Motor neuron (in vitro differentiated cells): ENCODE results near the gene TRPC4AP. TPM values are rescaled to one million over a fixed set of nuclear protein-coding genes. Genes with fewer than 3 reads are reported as not detected.

ENCODE experiments used
- ATAC-seq, 8 experiments: fragments of 200-7000 bp; cut with Tn5 transposase; replicated peaks in 6 of 8; 2 replicates each; pipeline ENCODE4 v1.8.0; 2021; ENCODE audit warnings: mild to moderate bottlenecking in 8 of 8, moderate library complexity in 8 of 8
- H3K27ac ChIP-seq, 2 donors: fragments of 250-450 bp; sonication (Bioruptor Pico); 2 replicates each; pipeline ENCODE4 v1.9.0; 2021; ENCODE audit warnings: antibody characterized with exemption in 2 of 2, mild to moderate bottlenecking in 2 of 2, moderate library complexity in 1 of 2
- H3K4me1 ChIP-seq, 2 donors: fragments of 250-450 bp; sonication (Bioruptor Pico); replicated peaks in 1 of 2; 2 replicates each; pipeline ENCODE4 v1.6.1; 2021; ENCODE audit warnings: antibody characterized with exemption in 2 of 2, mild to moderate bottlenecking in 2 of 2, moderate library complexity in 1 of 2
- H3K4me3 ChIP-seq, 5 donors: fragments of 250-450 bp; sonication (Bioruptor Pico); 2 replicates each; pipeline ENCODE4 v1.9.0; 2021; ENCODE audit warnings: antibody characterized with exemption in 5 of 5, mild to moderate bottlenecking in 5 of 5, moderate library complexity in 4 of 5
- WGBS, 10 experiments: fragments of 450-650 bp; shearing (Covaris generic); methylation state at CpG; one replicate each; pipeline ENCODE4 v1.0.0; 2022; 5-methylcytosine and 5-hydroxymethylcytosine counted together
- in situ Hi-C, 9 experiments: fragments of 400-800 bp; cut with MboI; loops; one replicate each; pipeline ENCODE4 v1.15.0; 2021; ENCODE audit warnings: low sequenced_read_pairs in 9 of 9, low pct_unique_long_range_greater_than_20kb in 2 of 9; ENCODE audit not compliant: unreplicated experiment in 9 of 9
- total RNA-seq, 8 experiments: library from RNA; unstranded; fragments of 300-600 nt; gene quantifications; 2 replicates each; pipeline versions ENCODE4 v1.2.3 to v1.2.4, GENCODE V29; 2022

TRPC4AP gene
- total RNA-seq, 8 experiments from 2014 or later, result 39.2 to 65.1 (median 48.1) TPM

GRCh38 chr20:34979366-34980153 lies 113.0 kb downstream of the TRPC4AP start:
- 60 to 98% methylated on average over 3 to 6 of the region's 42 CpGs; no CpG with 5 or more reads in 8 of the 10 experiments for WGBS, 10 experiments
- in situ Hi-C loops, result no loop called here
- Histone ChIP-seq H3K4me3 (no peak overlapping the region), H3K27ac (no peak overlapping the region), H3K4me1 (peaks cover 22 to 25% of the 10 kb centered on the region in 2 donors)
- peak in 3 of 8 experiments; percentile 34 to 73 (median 66) for ATAC-seq

GRCh38 chr20:34978092-34978744 lies 114.4 kb downstream of the TRPC4AP start:
- 47 to 100% (median 89%) methylated on average over 1 to 9 of the region's 10 CpGs; no CpG with 5 or more reads in 3 of the 10 experiments for WGBS, 10 experiments
- peak in 1 of 8 experiments; percentile 15 for ATAC-seq
- H3K4me3 ChIP-seq, result no peak overlapping the region
- H3K4me1 ChIP-seq, result peaks cover 17% of the 10 kb centered on the region in 2 donors
- in situ Hi-C loops, result no loop called here
- H3K27ac ChIP-seq, result no peak overlapping the region

DNA sequence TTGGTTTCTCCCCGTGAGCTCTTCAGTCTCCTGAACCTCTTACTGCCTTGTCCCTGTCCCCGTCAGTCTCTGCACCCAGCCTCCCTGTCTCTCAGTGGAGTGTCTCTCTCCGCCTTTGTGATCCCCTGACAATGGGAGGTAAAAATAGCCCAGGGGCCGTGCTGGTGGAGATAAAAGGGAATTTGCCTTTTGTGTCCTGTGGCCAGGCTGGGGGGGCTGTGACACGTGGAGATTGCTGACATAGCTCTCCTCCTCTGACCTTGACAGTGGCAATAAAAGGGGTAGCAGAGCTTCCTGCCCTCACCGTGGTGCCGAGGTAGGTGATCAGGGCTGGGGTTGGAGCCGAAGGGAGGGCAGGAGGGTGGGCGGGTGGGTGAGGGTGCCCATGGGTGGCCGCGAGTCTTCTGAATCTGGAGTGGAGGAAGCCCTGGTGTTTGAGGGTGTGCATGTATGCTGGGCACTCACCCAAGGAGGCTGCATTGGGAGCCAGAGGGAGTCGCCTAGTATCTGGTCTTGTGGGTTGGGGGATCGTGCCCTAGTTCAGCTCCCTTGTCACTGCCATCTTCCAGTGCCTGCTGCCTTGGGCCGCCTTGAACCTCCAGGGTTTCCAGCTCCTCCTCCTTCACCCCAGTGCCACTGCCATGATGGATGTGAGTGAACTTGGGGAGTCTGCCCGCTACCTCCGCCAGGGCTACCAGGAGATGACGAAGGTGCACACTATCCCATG lies 115.1 kb downstream of the TRPC4AP start:
- WGBS, 10 experiments, result 25 to 100% (median 95%) methylated on average over 2 to 4 of the region's 17 CpGs; no CpG with 5 or more reads in 4 of the 10 experiments
- Histone ChIP-seq H3K4me3 (no peak overlapping the region), H3K27ac (no peak overlapping the region), H3K4me1 (peaks cover 17% of the 10 kb centered on the region in 2 donors)
- in situ Hi-C loops, result no loop called here
- peak in 5 of 8 experiments; percentile 54 to 79 (median 66) for ATAC-seq

- Histone ChIP-seq H3K4me3 (no peak overlapping the region), H3K27ac (no peak overlapping the region), H3K4me1 (peaks cover 22% of the 10 kb centered on the region in 2 donors)
- in situ Hi-C loops, result no loop called here
- ATAC-seq, result no peak
- 7 to 95% (median 83%) methylated on average over 2 to 8 of the region's 12 CpGs; no CpG with 5 or more reads in 3 of the 10 experiments for WGBS, 10 experiments
Observed at GRCh38 chr20:34976286-34976685, 116.3 kb downstream of the TRPC4AP start.

GRCh38 chr20:34974246-34974645 lies 118.4 kb downstream of the TRPC4AP start:
- in situ Hi-C loops, result no loop called here
- Histone ChIP-seq H3K4me1 (peaks cover 24 to 26% of the 10 kb centered on the region in 2 donors), H3K27ac (no peak overlapping the region), H3K4me3 (no peak overlapping the region)
- no peak for ATAC-seq
- 0 to 97% (median 70%) methylated on average over 1 to 4 of the region's 4 CpGs; no CpG with 5 or more reads in 2 of the 10 experiments for WGBS, 10 experiments

GRCh38 chr20:34971561-34972235 lies 120.9 kb downstream of the TRPC4AP start:
- ATAC-seq, result peak in 5 of 8 experiments; percentile 57 to 76 (median 75)
- peak overlapping the region; percentile 74 to 86 for H3K27ac ChIP-seq
- 0 to 89% (median 80%) methylated on average over 1 to 8 of the region's 10 CpGs; no CpG with 5 or more reads in 3 of the 10 experiments for WGBS, 10 experiments
- peaks cover 15 to 16% of the 10 kb centered on the region in 2 donors for H3K4me1 ChIP-seq
- in situ Hi-C loops, result no loop called here
- no peak overlapping the region for H3K4me3 ChIP-seq

GRCh38 chr20:34970846-34971560 lies 121.6 kb downstream of the TRPC4AP start:
- peak in 5 of 8 experiments; percentile 27 to 66 (median 60) for ATAC-seq
- Histone ChIP-seq H3K27ac (peak overlapping the region; percentile 74 to 86), H3K4me3 (no peak overlapping the region), H3K4me1 (peaks cover 15 to 16% of the 10 kb centered on the region in 2 donors)
- 40 to 100% (median 89%) methylated on average over 1 to 5 of the region's 9 CpGs; no CpG with 5 or more reads in 3 of the 10 experiments for WGBS, 10 experiments
- in situ Hi-C loops, result no loop called here

- WGBS, 10 experiments, result 51 to 100% (median 80%) methylated on average over 1 to 3 of the region's 7 CpGs; no CpG with 5 or more reads in 4 of the 10 experiments
- Histone ChIP-seq H3K27ac (no peak overlapping the region), H3K4me1 (peaks cover 15 to 16% of the 10 kb centered on the region in 2 donors)
Observed at GRCh38 chr20:34970193-34970840, 122.3 kb downstream of the TRPC4AP start.

GRCh38 chr20:34968042-34968775 lies 124.4 kb downstream of the TRPC4AP start:
- Histone ChIP-seq H3K4me3 (no peak overlapping the region), H3K27ac (no peak overlapping the region), H3K4me1 (peaks cover 15 to 16% of the 10 kb centered on the region in 2 donors)
- in situ Hi-C loops, result no loop called here
- peak in 3 of 8 experiments; percentile 61 to 86 (median 73) for ATAC-seq
- WGBS, 10 experiments, result 0 to 100% (median 49%) methylated on average over 1 to 5 of the region's 7 CpGs; no CpG with 5 or more reads in 2 of the 10 experiments

More at GRCh38 chr20:34970193-34970840, 122.3 kb downstream of the TRPC4AP start:
- ATAC-seq, result peak in 5 of 8 experiments; percentile 25 to 45 (median 32)
- in situ Hi-C loops, result no loop called here
- H3K4me3 ChIP-seq, result no peak overlapping the region

DNA sequence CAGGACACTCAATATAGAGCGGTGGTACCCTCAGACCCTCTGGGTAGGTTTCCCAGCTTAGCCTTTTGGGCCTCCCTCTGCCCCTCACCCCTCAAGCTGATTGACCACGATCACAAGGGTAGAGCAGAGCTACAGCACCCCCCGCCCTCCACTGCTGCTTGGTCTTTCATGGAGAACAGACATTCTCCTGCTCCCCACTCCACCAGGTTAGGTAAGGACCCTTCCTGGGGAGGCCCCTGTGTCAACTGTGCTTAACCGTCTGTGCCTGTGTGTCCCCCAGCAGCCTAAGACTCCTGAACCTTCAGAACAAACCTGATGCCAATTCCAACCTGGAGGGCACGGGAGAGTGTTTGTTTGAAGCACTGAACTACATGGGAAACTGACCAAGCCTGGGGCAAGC lies 125.2 kb downstream of the TRPC4AP start:
- no peak for ATAC-seq
- H3K27ac ChIP-seq, result no peak overlapping the region

GRCh38 chr20:34965051-34965450 lies 127.6 kb downstream of the TRPC4AP start:
- ATAC-seq, result peak in 1 of 8 experiments; percentile 21
- H3K27ac ChIP-seq, result no peak overlapping the region
- in situ Hi-C loops, result no loop called here
- no peak overlapping the region for H3K4me3 ChIP-seq
- no peaks in the 10 kb centered on the region for H3K4me1 ChIP-seq
- 55 to 100% (median 88%) methylated on average over 1 to 4 of the region's 5 CpGs; no CpG with 5 or more reads in 3 of the 10 experiments for WGBS, 10 experiments

More for the DNA sequence above, 125.2 kb downstream of the TRPC4AP start:
- H3K4me1 ChIP-seq, result peaks cover 15 to 16% of the 10 kb centered on the region in 2 donors
- in situ Hi-C loops, result no loop called here
- WGBS, 10 experiments, result 80 to 100% (median 82%) methylated on average over 1 of the region's 5 CpGs; no CpG with 5 or more reads in 6 of the 10 experiments
- H3K4me3 ChIP-seq, result no peak overlapping the region
